ENCODE data around the gene HCN2.

Gene HCN2

DNA sequence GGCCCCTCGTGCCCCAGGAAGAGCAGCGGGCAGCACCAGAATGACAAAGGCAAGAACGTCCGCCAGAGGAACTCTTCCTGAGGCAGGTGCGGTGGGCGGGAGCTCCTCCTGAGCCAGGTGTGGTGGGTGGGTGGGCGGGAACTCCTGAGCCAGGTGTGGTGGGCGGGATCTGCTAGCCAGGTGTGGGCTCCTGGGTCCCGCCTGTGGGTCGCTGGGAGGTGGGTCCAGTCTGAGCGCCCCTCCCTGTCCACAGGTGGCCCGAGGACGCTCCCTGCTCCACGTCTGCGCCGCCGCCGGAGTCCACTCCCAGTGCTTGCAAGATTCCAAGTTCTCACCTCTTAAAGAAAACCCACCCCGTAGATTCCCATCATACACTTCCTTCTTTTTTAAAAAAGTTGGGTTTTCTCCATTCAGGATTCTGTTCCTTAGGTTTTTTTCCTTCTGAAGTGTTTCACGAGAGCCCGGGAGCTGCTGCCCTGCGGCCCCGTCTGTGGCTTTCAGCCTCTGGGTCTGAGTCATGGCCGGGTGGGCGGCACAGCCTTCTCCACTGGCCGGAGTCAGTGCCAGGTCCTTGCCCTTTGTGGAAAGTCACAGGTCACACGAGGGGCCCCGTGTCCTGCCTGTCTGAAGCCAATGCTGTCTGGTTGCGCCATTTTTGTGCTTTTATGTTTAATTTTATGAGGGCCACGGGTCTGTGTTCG lies 7.0 kb upstream of the HCN2 start:
- Histone ChIP-seq H3K9me3 (ENCODE audit: insufficient read depth, low read length) (no peaks in the 10 kb centered on the region), H3K4me3 (ENCODE audit: insufficient read depth, low read length, poor library complexity, severe bottlenecking) (no peak overlapping the region), H2AFZ (ENCODE audit: low read depth, low read length, severe bottlenecking) (no peak overlapping the region), H3F3A (ENCODE audit: insufficient read depth) (no peaks in the 10 kb centered on the region), H3K9ac (ENCODE audit: low read length) (no peak overlapping the region), H3K27ac (ENCODE audit: low read depth, low read length) (no peak overlapping the region), H3K4me2 (ENCODE audit: low read depth, low read length, poor library complexity, severe bottlenecking) (no peak overlapping the region), H3K27me3 (ENCODE audit: low read length) (no peaks in the 10 kb centered on the region), H3K9me2 (replicated peaks; ENCODE audit: insufficient read depth, low read length) (no peaks in the 10 kb centered on the region), H3K79me2 (ENCODE audit: insufficient read depth, low read length) (peaks cover 17% of the 10 kb centered on the region), H3K36me3 (ENCODE audit: low read length) (no peaks in the 10 kb centered on the region), H4K20me1 (ENCODE audit: low read depth, low read length) (no peaks in the 10 kb centered on the region; the same call in 1 of the 2 replicates)
- TF ChIP-seq EZH2phosphoT487 (conservative IDR thresholded peaks at IDR 0.05; ENCODE audit: low read length), result no peak
- TF ChIP-seq, protein P1, sequence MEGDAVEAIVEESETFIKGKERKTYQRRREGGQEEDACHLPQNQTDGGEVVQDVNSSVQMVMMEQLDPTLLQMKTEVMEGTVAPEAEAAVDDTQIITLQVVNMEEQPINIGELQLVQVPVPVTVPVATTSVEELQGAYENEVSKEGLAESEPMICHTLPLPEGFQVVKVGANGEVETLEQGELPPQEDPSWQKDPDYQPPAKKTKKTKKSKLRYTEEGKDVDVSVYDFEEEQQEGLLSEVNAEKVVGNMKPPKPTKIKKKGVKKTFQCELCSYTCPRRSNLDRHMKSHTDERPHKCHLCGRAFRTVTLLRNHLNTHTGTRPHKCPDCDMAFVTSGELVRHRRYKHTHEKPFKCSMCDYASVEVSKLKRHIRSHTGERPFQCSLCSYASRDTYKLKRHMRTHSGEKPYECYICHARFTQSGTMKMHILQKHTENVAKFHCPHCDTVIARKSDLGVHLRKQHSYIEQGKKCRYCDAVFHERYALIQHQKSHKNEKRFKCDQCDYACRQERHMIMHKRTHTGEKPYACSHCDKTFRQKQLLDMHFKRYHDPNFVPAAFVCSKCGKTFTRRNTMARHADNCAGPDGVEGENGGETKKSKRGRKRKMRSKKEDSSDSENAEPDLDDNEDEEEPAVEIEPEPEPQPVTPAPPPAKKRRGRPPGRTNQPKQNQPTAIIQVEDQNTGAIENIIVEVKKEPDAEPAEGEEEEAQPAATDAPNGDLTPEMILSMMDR (IDR thresholded peaks at IDR 0.05; ENCODE audit: insufficient read depth, low read length, poor library complexity, severe bottlenecking), result no peak

- Histone ChIP-seq H3K4me2 (ENCODE audit: low read depth, low read length, poor library complexity, severe bottlenecking) (no peak overlapping the region), H3K4me3 (ENCODE audit: insufficient read depth, low read length, poor library complexity, severe bottlenecking) (no peak overlapping the region), H3K9me3 (ENCODE audit: insufficient read depth, low read length) (no peaks in the 10 kb centered on the region), H3K36me3 (ENCODE audit: low read length) (no peaks in the 10 kb centered on the region), H3K27ac (ENCODE audit: low read depth, low read length) (no peak overlapping the region), H3K79me2 (ENCODE audit: insufficient read depth, low read length) (peaks cover 10% of the 10 kb centered on the region; the same call in 1 of the 2 replicates), H3K27me3 (ENCODE audit: low read length) (no peaks in the 10 kb centered on the region), H3K9ac (ENCODE audit: low read length) (no peak overlapping the region), H2AFZ (ENCODE audit: low read depth, low read length, severe bottlenecking) (no peak overlapping the region), H3F3A (ENCODE audit: insufficient read depth) (no peaks in the 10 kb centered on the region), H3K9me2 (replicated peaks; ENCODE audit: insufficient read depth, low read length) (no peaks in the 10 kb centered on the region), H4K20me1 (ENCODE audit: low read depth, low read length) (no peaks in the 10 kb centered on the region; the same call in 1 of the 2 replicates)
- no peak for TF ChIP-seq EZH2phosphoT487 (conservative IDR thresholded peaks at IDR 0.05; ENCODE audit: low read length)
- TF ChIP-seq, protein P1 (IDR thresholded peaks at IDR 0.05; ENCODE audit: insufficient read depth, low read length, poor library complexity, severe bottlenecking), result no peak
Measured at GRCh38 chr19:583198-583967, 6.3 kb upstream of the HCN2 start.

DNA sequence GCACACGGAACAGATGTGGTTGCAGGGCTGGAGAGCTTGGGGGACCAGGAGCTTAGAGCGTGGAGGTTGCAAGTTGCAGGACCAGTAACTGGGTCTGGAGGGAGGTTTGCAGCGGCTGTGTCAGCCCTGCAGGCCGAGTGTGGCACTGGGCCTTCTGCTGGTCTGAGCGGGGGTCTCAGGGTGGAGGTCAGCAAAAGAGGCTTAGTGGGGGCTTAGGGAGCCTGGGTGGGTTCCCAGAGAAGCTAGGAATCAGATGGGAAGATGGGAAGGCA lies 5.8 kb upstream of the HCN2 start:
- Histone ChIP-seq H3K9me3 (ENCODE audit: insufficient read depth, low read length) (no peaks in the 10 kb centered on the region), H3K4me3 (ENCODE audit: insufficient read depth, low read length, poor library complexity, severe bottlenecking) (no peak overlapping the region), H3K4me2 (ENCODE audit: low read depth, low read length, poor library complexity, severe bottlenecking) (no peak overlapping the region), H2AFZ (ENCODE audit: low read depth, low read length, severe bottlenecking) (no peak overlapping the region), H3K9ac (ENCODE audit: low read length) (no peak overlapping the region), H3K27me3 (ENCODE audit: low read length) (no peaks in the 10 kb centered on the region), H3K79me2 (ENCODE audit: insufficient read depth, low read length) (peaks cover 6% of the 10 kb centered on the region; the same call in 1 of the 2 replicates), H3F3A (ENCODE audit: insufficient read depth) (no peaks in the 10 kb centered on the region), H3K27ac (ENCODE audit: low read depth, low read length) (no peak overlapping the region), H3K9me2 (replicated peaks; ENCODE audit: insufficient read depth, low read length) (no peaks in the 10 kb centered on the region), H3K36me3 (ENCODE audit: low read length) (no peaks in the 10 kb centered on the region), H4K20me1 (ENCODE audit: low read depth, low read length) (no peaks in the 10 kb centered on the region; the same call in 1 of the 2 replicates)
- no peak for TF ChIP-seq EZH2phosphoT487 (conservative IDR thresholded peaks at IDR 0.05; ENCODE audit: low read length)
